A549 treated with CORT108297 at 1 μM for 4 hours (cell line): Measurements from ENCODE around the gene NUP153. TPM values are rescaled to one million over a fixed set of nuclear protein-coding genes. Genes with fewer than 3 reads are reported as not detected.

Source experiments
- total RNA-seq: library from RNA; stranded (reverse); fragments of 200-300 nt; extraction: Qiagen RNA extraction; gene quantifications from 5 replicates; pipeline ENCODE4 v1.2.3, GENCODE V29; 2022

Gene NUP153
- 27.9 to 30.3 TPM (median 29.3 TPM) in 5 replicates for total RNA-seq

DNA sequence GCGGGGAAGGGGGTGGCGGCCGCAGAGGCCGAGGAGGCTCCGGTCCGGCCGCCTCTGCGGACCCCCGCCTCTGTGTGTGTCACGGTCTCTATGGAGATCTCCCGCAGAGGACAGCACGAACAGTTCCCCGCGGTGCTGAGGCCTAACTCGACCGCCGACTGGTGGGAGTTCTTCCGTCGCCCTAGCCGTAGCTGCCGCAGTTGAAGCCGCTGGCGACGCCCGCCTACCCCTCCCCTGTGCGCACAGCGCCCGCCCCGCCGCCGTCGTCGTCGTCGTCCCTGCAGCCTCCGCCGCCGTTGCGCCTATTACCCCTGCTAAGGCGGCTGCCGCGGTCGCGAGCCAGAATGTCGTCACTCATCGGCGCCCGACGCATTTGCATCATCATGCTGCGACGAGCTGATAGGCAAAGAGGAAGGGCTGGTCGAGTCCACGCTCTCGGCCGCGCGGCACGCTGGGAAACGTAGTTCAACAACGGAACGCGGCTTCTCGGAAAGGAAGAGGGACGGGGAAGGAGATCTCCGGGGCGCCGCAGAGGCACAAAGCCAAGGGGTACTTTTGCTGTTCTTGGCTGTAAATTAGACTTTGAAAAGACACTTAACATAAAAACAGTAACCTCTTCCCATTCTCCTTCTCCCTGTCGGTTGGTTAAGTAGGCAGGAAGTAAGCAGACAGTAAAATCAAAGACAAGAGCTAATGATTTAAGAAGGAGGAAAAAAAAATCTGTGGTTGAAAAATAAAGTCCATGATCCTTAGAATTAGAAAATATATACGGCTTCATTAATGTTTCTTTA lies at the start of gene NUP153:
Gene NUP153 (minus strand): TSS at position 346 of the 791 bp plus-strand sequence. CDS start 538 bp downstream, outside the sequence.

GRCh38 chr6:17599877-17600526 lies 106.7 kb downstream of the NUP153 start, which contains the start of gene FAM8A1:
Gene FAM8A1 (plus strand): TSS chr6:17600302. CDS start chr6:17600410, 108 bp downstream.

Other genes starting within 250 kb of the NUP153 start
- 3.9 to 4.7 TPM (median 4.5 TPM) in 5 replicates for gene FAM8A1, start 106.6 kb downstream of the NUP153 start, total RNA-seq